Measurements from ENCODE around the gene FKBP2. TPM values are rescaled to one million over a fixed set of nuclear protein-coding genes. Genes with fewer than 3 reads are reported as not detected.

The FKBP2 gene
- total and polyA plus RNA-seq, 2 of the 13 experiments (the other 11 are each of a cell fraction or from before 2014, with no cell fraction given), result 30.1 to 53.3 TPM

DNA sequence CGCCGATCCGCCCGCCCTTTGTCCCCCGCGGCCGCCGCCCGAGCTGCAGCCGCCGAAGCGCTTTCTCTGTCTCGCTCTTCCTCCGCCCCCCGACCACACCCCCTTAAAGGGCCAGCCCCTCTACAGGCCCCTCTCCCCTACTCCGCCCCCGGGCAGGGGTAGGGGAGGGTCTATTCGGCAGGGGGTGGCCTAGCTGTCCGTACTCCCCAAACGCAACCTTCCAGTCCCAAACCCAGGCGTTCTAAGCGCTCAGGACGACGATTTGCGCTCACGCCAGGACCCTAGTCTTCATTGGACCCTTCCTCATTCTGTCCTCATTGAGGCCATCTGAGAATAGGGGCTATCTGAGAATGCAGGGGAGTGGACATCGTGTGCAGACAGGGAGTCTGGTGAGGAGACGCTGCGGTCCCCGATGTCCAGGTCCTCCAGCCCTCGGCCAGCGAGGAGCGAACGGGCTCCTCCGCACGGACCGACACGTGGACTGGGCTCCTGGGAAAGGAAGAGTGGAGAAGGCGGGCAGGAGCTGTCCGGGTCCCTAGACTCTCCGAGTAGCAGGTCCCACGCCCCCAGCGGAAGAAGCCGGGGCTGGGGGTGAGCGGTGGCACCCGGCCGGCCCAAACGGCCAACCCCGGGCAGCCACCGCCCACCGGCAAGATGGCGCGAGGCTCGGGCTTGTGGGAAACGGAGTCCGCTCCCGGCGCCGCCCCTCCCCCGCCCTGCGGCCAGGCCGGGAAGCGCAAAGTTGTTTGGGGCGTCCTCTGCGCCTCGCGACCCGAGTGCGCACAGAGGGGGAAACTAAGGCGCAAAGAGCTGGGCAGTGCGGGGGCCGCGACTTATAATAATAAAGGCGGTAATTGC lies 6.2 kb downstream of the FKBP2 start, which contains the start of gene PPP1R14B (continued):
- no peak for TF ChIP-seq ZNF570 (CRISPR knock-in tag; IDR thresholded peaks at IDR 0.05; ENCODE audit: borderline replicate concordance)
- no peak; the same call in none of the 2 replicates for TF ChIP-seq CREM (IDR thresholded peaks at IDR 0.05)
- no peak for TF ChIP-seq CREM (CRISPR knock-in tag; IDR thresholded peaks at IDR 0.05)
- TF ChIP-seq, protein P1, sequence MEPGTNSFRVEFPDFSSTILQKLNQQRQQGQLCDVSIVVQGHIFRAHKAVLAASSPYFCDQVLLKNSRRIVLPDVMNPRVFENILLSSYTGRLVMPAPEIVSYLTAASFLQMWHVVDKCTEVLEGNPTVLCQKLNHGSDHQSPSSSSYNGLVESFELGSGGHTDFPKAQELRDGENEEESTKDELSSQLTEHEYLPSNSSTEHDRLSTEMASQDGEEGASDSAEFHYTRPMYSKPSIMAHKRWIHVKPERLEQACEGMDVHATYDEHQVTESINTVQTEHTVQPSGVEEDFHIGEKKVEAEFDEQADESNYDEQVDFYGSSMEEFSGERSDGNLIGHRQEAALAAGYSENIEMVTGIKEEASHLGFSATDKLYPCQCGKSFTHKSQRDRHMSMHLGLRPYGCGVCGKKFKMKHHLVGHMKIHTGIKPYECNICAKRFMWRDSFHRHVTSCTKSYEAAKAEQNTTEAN (CRISPR knock-in tag; conservative IDR thresholded peaks at IDR 0.05), result no peak
- TF ChIP-seq MXD3 (CRISPR knock-in tag; IDR thresholded peaks at IDR 0.05), result peak; percentile 82
- no peak for TF ChIP-seq GMEB2 (CRISPR knock-in tag; IDR thresholded peaks at IDR 0.05; ENCODE audit: low read depth)
- TF ChIP-seq MYNN (CRISPR knock-in tag; IDR thresholded peaks at IDR 0.05; ENCODE audit: low read depth), result no peak
- no peak for TF ChIP-seq SOX13 (IDR thresholded peaks at IDR 0.05)
- no peak; a peak in 1 of 4 replicates for TF ChIP-seq SOX13 (CRISPR knock-in tag; conservative IDR thresholded peaks at IDR 0.05 in 1 of 2, IDR thresholded peaks at IDR 0.05 in 1 of 2)
- TF ChIP-seq, protein P2, sequence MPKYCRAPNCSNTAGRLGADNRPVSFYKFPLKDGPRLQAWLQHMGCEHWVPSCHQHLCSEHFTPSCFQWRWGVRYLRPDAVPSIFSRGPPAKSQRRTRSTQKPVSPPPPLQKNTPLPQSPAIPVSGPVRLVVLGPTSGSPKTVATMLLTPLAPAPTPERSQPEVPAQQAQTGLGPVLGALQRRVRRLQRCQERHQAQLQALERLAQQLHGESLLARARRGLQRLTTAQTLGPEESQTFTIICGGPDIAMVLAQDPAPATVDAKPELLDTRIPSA (CRISPR knock-in tag; IDR thresholded peaks at IDR 0.05; ENCODE audit: borderline replicate concordance), result peak; percentile 62; the same call in 1 of the 2 replicates
- no peak for TF ChIP-seq ZNF160 (CRISPR knock-in tag; IDR thresholded peaks at IDR 0.05)
- TF ChIP-seq, protein P3, sequence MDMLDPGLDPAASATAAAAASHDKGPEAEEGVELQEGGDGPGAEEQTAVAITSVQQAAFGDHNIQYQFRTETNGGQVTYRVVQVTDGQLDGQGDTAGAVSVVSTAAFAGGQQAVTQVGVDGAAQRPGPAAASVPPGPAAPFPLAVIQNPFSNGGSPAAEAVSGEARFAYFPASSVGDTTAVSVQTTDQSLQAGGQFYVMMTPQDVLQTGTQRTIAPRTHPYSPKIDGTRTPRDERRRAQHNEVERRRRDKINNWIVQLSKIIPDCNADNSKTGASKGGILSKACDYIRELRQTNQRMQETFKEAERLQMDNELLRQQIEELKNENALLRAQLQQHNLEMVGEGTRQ (IDR thresholded peaks at IDR 0.05; ENCODE audit: low read depth, low read length), result no peak
- TF ChIP-seq, protein P3 (CRISPR knock-in tag; IDR thresholded peaks at IDR 0.05; ENCODE audit: borderline replicate concordance), result 0 out of 2 replicates have a peak, but pooled peaks have one; percentile 30
- TF ChIP-seq SIX4 (CRISPR knock-in tag; IDR thresholded peaks at IDR 0.05), result no peak
- TF ChIP-seq, protein P4, sequence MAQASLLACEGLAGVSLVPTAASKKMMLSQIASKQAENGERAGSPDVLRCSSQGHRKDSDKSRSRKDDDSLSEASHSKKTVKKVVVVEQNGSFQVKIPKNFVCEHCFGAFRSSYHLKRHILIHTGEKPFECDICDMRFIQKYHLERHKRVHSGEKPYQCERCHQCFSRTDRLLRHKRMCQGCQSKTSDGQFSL (CRISPR knock-in tag; IDR thresholded peaks at IDR 0.05), result no peak
- TF ChIP-seq DRAP1 (CRISPR knock-in tag; IDR thresholded peaks at IDR 0.05), result peak; percentile 11; the same call in 1 of the 2 replicates
- no peak for TF ChIP-seq NR0B2 (CRISPR knock-in tag; IDR thresholded peaks at IDR 0.05)
- TF ChIP-seq THAP11 (CRISPR knock-in tag; IDR thresholded peaks at IDR 0.05), result peak; percentile 97
- peak; percentile 88 for TF ChIP-seq RBFOX2 (IDR thresholded peaks at IDR 0.05; ENCODE audit: low read depth, low read length)
- TF ChIP-seq ZNF138 (CRISPR knock-in tag; IDR thresholded peaks at IDR 0.05; ENCODE audit: low read depth), result peak; percentile 66; the same call in 1 of the 2 replicates
- TF ChIP-seq, protein P5, sequence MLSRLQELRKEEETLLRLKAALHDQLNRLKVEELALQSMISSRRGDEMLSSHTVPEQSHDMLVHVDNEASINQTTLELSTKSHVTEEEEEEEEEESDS (CRISPR knock-in tag; IDR thresholded peaks at IDR 0.05; ENCODE audit: borderline replicate concordance), result no peak

Data from HepG2 (cell line).